HFF-Myc (cell line): ENCODE measurements around the gene FAM234B.

Experiments
- DNase-seq: peaks from one replicate; pipeline ENCODE4 v3.0.0-alpha.2; 2011; ENCODE audit warnings: low read depth; ENCODE audit errors: extremely low read depth
- H3K4me3 ChIP-seq: replicated peaks from 2 replicates; pipeline ENCODE4 v1.5.1; 2011; ENCODE audit warnings: low read depth, mild to moderate bottlenecking, control low read depth, low read length
- CTCF ChIP-seq: IDR thresholded peaks from 2 replicates; pipeline ENCODE4 v1.5.1; 2012; ENCODE audit warnings: mild to moderate bottlenecking, low read depth, low read length, control low read depth; ENCODE audit errors: missing control alignments

Gene FAM234B

GRCh38 chr12:13105781-13106180 is 61.6 kb downstream of the FAM234B start:
- no peak overlapping the region for H3K4me3 ChIP-seq
- TF ChIP-seq CTCF, result no peak

GRCh38 chr12:13106666-13107065 is 62.5 kb downstream of the FAM234B start:
- DNase-seq, result no peak
- TF ChIP-seq CTCF, result no peak
- H3K4me3 ChIP-seq, result no peak overlapping the region

More at GRCh38 chr12:13105781-13106180, 61.6 kb downstream of the FAM234B start:
- no peak for DNase-seq

GRCh38 chr12:13112968-13113367 is 68.8 kb downstream of the FAM234B start:
- DNase-seq, result no peak
- H3K4me3 ChIP-seq, result no peak overlapping the region
- no peak for TF ChIP-seq CTCF

GRCh38 chr12:13114251-13115052 is 70.3 kb downstream of the FAM234B start:
- TF ChIP-seq CTCF, result no peak
- H3K4me3 ChIP-seq, result no peak overlapping the region
- no peak for DNase-seq

GRCh38 chr12:13116259-13116658 is 72.1 kb downstream of the FAM234B start:
- no peak for TF ChIP-seq CTCF
- H3K4me3 ChIP-seq, result no peak overlapping the region
- no peak for DNase-seq

GRCh38 chr12:13117029-13117428 is 72.8 kb downstream of the FAM234B start:
- H3K4me3 ChIP-seq, result no peak overlapping the region
- TF ChIP-seq CTCF, result no peak
- no peak for DNase-seq

- no peak for TF ChIP-seq CTCF
- DNase-seq, result no peak
- H3K4me3 ChIP-seq, result no peak overlapping the region
Measured at GRCh38 chr12:13119826-13120225, 75.6 kb downstream of the FAM234B start.
